Lower lobe of right lung (tissue), 2 donors: Measurements from ENCODE around the gene STPG2. TPM values are rescaled to one million over a fixed set of nuclear protein-coding genes. Genes with fewer than 3 reads are reported as not detected.
A peak's percentile ranks its signal among the peaks of the same experiment; 100 is the strongest.

Experiments
- ATAC-seq, 2 donors: fragments of 200-7000 bp; cut with Tn5 transposase; one replicate each; pipeline ENCODE4 v1.9.1; 2020 to 2022; ENCODE audit warnings: mild to moderate bottlenecking in 2 of 2, moderate library complexity in 2 of 2
- DNase-seq: peaks from one replicate; pipeline ENCODE4 v3.0.0-alpha.2; 2020
- H3K27ac ChIP-seq: fragments of 200-600 bp; one replicate; pipeline ENCODE4 v1.8.0; 2022
- H3K27me3 ChIP-seq: fragments of 200-600 bp; one replicate; pipeline ENCODE4 v1.8.0; 2022; ENCODE audit warnings: low read depth
- H3K36me3 ChIP-seq: fragments of 200-600 bp; one replicate; pipeline ENCODE4 v1.8.0; 2022; ENCODE audit warnings: mild to moderate bottlenecking
- H3K4me1 ChIP-seq: fragments of 200-600 bp; one replicate; pipeline ENCODE4 v1.8.0; 2022
- H3K4me3 ChIP-seq: fragments of 200-600 bp; one replicate; pipeline ENCODE4 v1.8.0; 2022; ENCODE audit warnings: mild to moderate bottlenecking
- H3K9me3 ChIP-seq: fragments of 200-600 bp; one replicate; pipeline ENCODE4 v1.8.0; 2022
- intact Hi-C: fragments of 100-400 bp; cut with DNase I; formaldehyde crosslinking; loops from one replicate; pipeline ENCODE4 v1.11.0; 2022
- total RNA-seq: library from RNA; stranded (reverse); fragmentation: NEBNext Ultra II Directional; extraction: Animal tissue kit (Norgen Biotek cat#: 25700); gene quantifications from one replicate; pipeline ENCODE4 v1.2.1, GENCODE V29; 2021
- TF ChIP-seq, protein P1 (sequence below): fragments of 200-600 bp; IDR thresholded peaks from one replicate; pipeline ENCODE4 v1.8.0; 2022; ENCODE audit warnings: antibody characterized with exemption, mild to moderate bottlenecking
- donor health status: DM: no; HTN: yes; CAD: no; lungs with severe emphysema.

The STPG2 gene
- total RNA-seq, 1 donor from 2014 or later: 1.1 TPM

DNA sequence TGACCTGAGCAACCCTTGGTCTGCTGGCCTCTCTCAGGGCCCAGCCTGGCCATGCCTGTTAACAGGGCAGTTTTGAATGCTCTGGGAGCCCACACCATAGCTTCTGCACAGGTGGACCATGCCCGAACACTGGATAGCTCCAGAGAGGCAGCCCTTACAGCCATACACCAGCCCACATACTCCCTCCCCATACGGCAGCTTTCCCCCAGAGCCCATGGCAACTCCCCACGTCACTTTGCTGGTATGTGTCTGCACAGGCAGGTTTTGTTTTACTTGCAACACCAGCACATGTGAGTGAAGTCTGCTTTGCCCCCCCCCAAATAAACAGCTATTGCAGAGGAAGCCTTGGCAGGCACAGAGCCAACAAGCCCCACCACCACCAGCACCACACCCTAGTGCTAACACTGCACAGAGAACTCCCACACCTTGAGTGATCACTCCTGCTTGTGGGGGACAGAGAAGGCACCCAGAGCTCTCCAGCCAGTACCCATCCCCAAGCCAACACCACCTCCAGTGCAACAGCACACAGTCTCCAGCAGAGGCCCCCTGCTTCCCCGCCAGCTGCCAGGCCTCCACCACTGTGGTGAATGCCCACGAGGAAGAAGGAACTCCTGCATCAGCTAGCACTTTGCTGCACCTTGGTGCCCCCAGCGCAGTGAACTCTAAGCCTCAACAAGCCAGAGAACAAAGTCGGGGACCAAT lies 87.3 kb downstream of the STPG2 start:
- TF ChIP-seq, protein P1, sequence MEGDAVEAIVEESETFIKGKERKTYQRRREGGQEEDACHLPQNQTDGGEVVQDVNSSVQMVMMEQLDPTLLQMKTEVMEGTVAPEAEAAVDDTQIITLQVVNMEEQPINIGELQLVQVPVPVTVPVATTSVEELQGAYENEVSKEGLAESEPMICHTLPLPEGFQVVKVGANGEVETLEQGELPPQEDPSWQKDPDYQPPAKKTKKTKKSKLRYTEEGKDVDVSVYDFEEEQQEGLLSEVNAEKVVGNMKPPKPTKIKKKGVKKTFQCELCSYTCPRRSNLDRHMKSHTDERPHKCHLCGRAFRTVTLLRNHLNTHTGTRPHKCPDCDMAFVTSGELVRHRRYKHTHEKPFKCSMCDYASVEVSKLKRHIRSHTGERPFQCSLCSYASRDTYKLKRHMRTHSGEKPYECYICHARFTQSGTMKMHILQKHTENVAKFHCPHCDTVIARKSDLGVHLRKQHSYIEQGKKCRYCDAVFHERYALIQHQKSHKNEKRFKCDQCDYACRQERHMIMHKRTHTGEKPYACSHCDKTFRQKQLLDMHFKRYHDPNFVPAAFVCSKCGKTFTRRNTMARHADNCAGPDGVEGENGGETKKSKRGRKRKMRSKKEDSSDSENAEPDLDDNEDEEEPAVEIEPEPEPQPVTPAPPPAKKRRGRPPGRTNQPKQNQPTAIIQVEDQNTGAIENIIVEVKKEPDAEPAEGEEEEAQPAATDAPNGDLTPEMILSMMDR: no peak
- no peak overlapping the region for H3K27ac ChIP-seq
- ATAC-seq (peak in 1 of 2 donors; percentile 27), DNase-seq (no peak)
- no peaks in the 10 kb centered on the region for H3K4me1 ChIP-seq
- no peak overlapping the region for H3K4me3 ChIP-seq
- intact Hi-C loops: no loop called here
- no peaks in the 10 kb centered on the region for H3K27me3 ChIP-seq
- no peaks in the 10 kb centered on the region for H3K36me3 ChIP-seq
- H3K9me3 ChIP-seq: no peaks in the 10 kb centered on the region

DNA sequence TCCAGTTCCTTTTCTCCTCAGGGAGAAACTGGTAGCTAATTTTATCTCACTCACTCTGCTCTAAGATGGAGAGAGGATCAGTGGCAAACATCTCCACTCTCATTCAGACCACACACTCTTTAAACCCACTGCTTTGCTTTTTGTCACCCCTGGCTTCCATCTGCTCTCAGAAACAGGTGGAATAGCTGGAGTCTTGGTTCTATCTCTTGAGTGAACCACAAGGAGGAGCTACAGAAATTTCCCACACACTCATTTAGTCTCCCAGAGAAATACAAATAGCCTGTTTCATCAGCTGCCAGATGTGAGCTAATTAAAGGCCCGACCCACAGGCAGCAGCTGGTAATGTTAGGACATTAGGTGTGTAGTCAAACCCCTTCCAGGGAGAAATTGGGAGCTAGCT lies 96.6 kb downstream of the STPG2 start:
- Histone ChIP-seq H3K4me1 (no peaks in the 10 kb centered on the region), H3K27ac (no peak overlapping the region), H3K4me3 (no peak overlapping the region), H3K9me3 (no peaks in the 10 kb centered on the region), H3K27me3 (no peaks in the 10 kb centered on the region), H3K36me3 (no peaks in the 10 kb centered on the region)
- ATAC-seq: no peak
- DNase-seq: no peak
- intact Hi-C loops: no loop called here
- TF ChIP-seq, protein P1: no peak

DNA sequence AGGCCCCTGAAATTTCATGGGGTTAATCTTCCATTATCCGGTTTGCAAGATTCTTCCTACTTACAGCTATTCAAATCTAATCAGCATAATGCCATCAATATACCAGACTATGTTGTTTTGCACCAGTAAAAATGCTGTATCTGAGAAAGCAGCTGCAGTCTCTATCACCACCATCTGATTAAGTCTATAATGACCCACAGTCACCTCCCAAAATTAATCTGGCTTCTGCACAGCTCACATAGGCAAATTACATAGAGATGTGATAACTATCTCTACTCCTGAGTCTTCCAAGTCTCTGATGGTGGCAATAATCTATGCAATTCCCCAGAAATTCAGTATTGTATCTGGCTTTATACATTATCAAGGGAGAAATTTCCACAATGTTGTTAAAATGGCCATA lies 113.2 kb downstream of the STPG2 start:
- intact Hi-C loops: no loop called here
- H3K27me3 ChIP-seq: no peaks in the 10 kb centered on the region
- no peak overlapping the region for H3K27ac ChIP-seq
- H3K4me1 ChIP-seq: no peaks in the 10 kb centered on the region
- H3K4me3 ChIP-seq: no peak overlapping the region
- H3K36me3 ChIP-seq: no peaks in the 10 kb centered on the region
- ATAC-seq (no peak), DNase-seq (no peak)
- H3K9me3 ChIP-seq: no peaks in the 10 kb centered on the region
- TF ChIP-seq, protein P1: no peak

DNA sequence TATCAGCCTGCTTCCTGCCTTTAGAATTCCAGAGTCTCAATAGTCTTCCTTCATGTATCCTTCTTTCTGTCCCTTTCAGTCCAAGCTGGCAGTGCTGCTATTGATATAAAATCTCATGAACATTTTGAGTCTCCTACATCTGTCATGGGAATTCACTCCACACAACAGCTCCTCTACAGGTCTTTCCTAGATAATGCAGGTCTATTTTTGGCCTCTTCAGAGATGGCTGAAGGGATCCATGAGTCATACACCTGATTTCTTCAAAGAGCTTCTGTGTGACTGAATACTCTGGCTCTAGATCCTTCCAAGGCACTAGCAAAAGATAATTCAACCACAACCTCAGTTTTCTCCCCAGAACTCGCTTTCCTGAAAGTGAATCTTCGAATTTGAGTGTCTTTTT lies 115.4 kb downstream of the STPG2 start:
- intact Hi-C loops: no loop called here
- Histone ChIP-seq H3K27me3 (no peaks in the 10 kb centered on the region), H3K36me3 (no peaks in the 10 kb centered on the region), H3K27ac (no peak overlapping the region), H3K9me3 (no peaks in the 10 kb centered on the region), H3K4me3 (no peak overlapping the region), H3K4me1 (no peaks in the 10 kb centered on the region)
- ATAC-seq: no peak
- TF ChIP-seq, protein P1: no peak
- no peak for DNase-seq

DNA sequence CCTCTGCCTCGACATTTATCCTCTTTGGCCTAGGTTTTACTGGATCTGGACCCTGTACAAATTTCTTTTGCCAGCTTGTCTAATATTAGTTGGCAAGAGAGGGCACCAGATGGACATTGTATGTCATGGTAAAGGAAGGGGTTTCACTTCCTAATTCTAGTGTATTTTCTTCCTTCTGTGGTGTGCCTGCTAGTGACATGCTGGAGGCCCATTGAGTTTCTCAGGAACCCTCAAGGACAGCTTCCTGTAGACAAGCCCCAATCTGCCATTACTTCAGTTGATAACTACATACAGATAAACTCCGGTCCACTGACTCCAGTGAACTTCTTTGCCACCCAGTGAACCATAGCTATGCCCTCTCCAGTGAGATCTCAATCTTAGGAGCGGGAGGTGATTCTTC lies 116.9 kb downstream of the STPG2 start:
- H3K36me3 ChIP-seq: no peaks in the 10 kb centered on the region
- ATAC-seq: no peak
- intact Hi-C loops: no loop called here
- TF ChIP-seq, protein P1: no peak
- no peaks in the 10 kb centered on the region for H3K27me3 ChIP-seq
- no peaks in the 10 kb centered on the region for H3K9me3 ChIP-seq
- DNase-seq: no peak
- H3K4me3 ChIP-seq: no peak overlapping the region
- no peaks in the 10 kb centered on the region for H3K4me1 ChIP-seq
- no peak overlapping the region for H3K27ac ChIP-seq
